ENCODE data around the gene DZIP1L. TPM values are rescaled to one million over a fixed set of nuclear protein-coding genes. Genes with fewer than 3 reads are reported as not detected.

Gene DZIP1L
- total and polyA plus RNA-seq, 9 donors = 4.9 to 29.0 (median 18.9) TPM

DNA sequence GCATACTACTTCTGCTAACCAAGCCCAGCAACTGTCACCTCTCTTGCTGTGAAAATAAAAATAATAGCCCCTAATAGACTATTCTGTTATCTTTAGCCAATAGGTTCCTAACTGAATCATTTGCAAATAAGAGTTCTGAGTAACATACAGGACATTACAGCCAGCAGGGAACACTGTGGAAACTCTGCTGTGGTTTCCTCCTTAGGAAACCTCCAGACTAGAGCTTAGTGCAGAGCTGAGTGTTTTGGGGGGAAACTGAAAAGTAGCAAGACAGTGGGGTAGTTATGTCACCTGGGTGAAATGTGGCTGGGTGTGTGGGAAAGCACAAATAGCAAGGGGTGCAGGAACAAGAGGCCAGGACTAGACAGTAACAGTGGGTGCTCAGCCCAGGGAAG lies 32.4 kb downstream of the DZIP1L start:
- Histone ChIP-seq H3K4me3 (no peak overlapping the region), H3K36me3 (no peaks in the 10 kb centered on the region), H3K27ac (peak overlapping the region in 1 of 2 donors; percentile 41), H3K4me1 (ENCODE audit: insufficient read depth) (peaks cover 7% of the 10 kb centered on the region), H3K9me3 (no peaks in the 10 kb centered on the region), H3K27me3 (no peaks in the 10 kb centered on the region)
- TF ChIP-seq CTCF (IDR thresholded peaks at IDR 0.05) (no peak), EP300 (IDR thresholded peaks at IDR 0.05) (no peak)
- DNase-seq = no peak
- intact Hi-C loops (cut with DNase I) = no loop called here

GRCh38 chr3:138082085-138082991 lies 33.1 kb downstream of the DZIP1L start:
- TF ChIP-seq CTCF (IDR thresholded peaks at IDR 0.05) (no peak), POLR2A (IDR thresholded peaks at IDR 0.05) (no peak), EP300 (IDR thresholded peaks at IDR 0.05) (no peak)
- intact Hi-C loops (cut with DNase I) = no loop called here
- Histone ChIP-seq H3K9me3 (no peaks in the 10 kb centered on the region), H3K4me3 (no peak overlapping the region), H3K27me3 (no peaks in the 10 kb centered on the region), H3K27ac (peak overlapping the region in 1 of 2 donors; percentile 41), H3K36me3 (no peaks in the 10 kb centered on the region), H3K4me1 (ENCODE audit: insufficient read depth) (peaks cover 7% of the 10 kb centered on the region)
- WGBS, 3 donors = 8 to 12% (median 9%) methylated on average over 8 of the region's 8 CpGs
- DNase-seq = peak in 4 of 5 donors; percentile 21 to 60 (median 48)

- H3K36me3 ChIP-seq = no peaks in the 10 kb centered on the region
- TF ChIP-seq EP300 (IDR thresholded peaks at IDR 0.05) = no peak
- no peaks in the 10 kb centered on the region for H3K9me3 ChIP-seq
- WGBS, 3 donors = 39 to 47% (median 41%) methylated on average over 5 of the region's 5 CpGs
- peaks cover 7% of the 10 kb centered on the region for H3K4me1 ChIP-seq (ENCODE audit: insufficient read depth)
- no peak for DNase-seq
- no peaks in the 10 kb centered on the region for H3K27me3 ChIP-seq
- no peak overlapping the region for H3K4me3 ChIP-seq
- intact Hi-C loops (cut with DNase I) = no loop called here
- peak overlapping the region in 1 of 2 donors; percentile 41 for H3K27ac ChIP-seq
These were observed 33.9 kb downstream of the DZIP1L start for GRCh38 chr3:138081371-138082084.

DNA sequence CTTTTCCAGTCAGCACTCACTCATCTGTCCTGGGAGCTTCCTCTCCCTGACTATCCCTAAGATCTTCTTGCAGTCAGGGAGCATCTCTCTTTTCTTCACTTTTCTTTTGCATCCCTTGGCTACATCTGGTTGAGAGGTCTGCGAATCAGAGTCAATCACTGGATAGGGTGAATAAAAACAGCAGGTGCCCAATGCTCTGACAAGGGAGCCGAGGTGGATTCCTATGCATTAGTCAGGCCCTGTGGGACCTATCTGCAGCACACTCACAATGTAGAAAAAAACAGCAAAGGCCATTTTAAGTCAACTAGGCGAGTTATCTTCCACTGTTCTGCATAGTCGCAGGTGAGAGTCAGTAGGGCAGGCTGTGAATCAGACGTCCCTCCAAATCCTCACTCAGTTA lies 35.5 kb downstream of the DZIP1L start:
- no peak overlapping the region for H3K27ac ChIP-seq
- intact Hi-C loops (cut with DNase I) = no loop called here
- TF ChIP-seq EP300 (IDR thresholded peaks at IDR 0.05) (no peak), POLR2A (IDR thresholded peaks at IDR 0.05) (no peak), CTCF (IDR thresholded peaks at IDR 0.05) (no peak)
- DNase-seq = no peak
- no peak overlapping the region for H3K4me3 ChIP-seq
- H3K9me3 ChIP-seq = no peaks in the 10 kb centered on the region
- no peaks in the 10 kb centered on the region for H3K27me3 ChIP-seq
- H3K36me3 ChIP-seq = no peaks in the 10 kb centered on the region
- peaks cover 7% of the 10 kb centered on the region for H3K4me1 ChIP-seq (ENCODE audit: insufficient read depth)
- WGBS, 3 donors = 95 to 97% (median 96%) methylated on average over 5 of the region's 5 CpGs
